Activated B cell treated with CpG ODN at 0.5 μM for 24 hours (primary cell): ENCODE results near the gene IFNAR1. TPM values are rescaled to one million over a fixed set of nuclear protein-coding genes. Genes with fewer than 3 reads are reported as not detected.
A peak's percentile ranks its signal among the peaks of the same experiment; 100 is the strongest.

Experiments
- ATAC-seq: fragments of 200-7000 bp; cut with Tn5 transposase; one replicate; pipeline ENCODE4 v1.10.0; 2021; ENCODE audit warnings: low read depth, mild to moderate bottlenecking, moderate library complexity
- CTCF ChIA-PET: fragments of 350-600 bp; sonication (Branson Sonifier 250); formaldehyde crosslinking; loops from one replicate; lab custom pipeline; 2021; ENCODE audit warnings: antibody characterized with exemption; lab: Charles Lee
- POLR2A ChIA-PET: fragments of 350-600 bp; sonication (Branson Sonifier 250); formaldehyde crosslinking; loops from one replicate; lab custom pipeline; 2021; ENCODE audit warnings: antibody characterized with exemption; lab: Charles Lee
- DNase-seq: peaks from one replicate; pipeline ENCODE4 v3.0.0; 2022
- H3K27ac Mint-ChIP-seq: one replicate; pipeline ENCODE4 v1.8.0; 2020; ENCODE audit warnings: mixed read lengths
- H3K27me3 Mint-ChIP-seq: one replicate; pipeline ENCODE4 v1.8.0; 2021; ENCODE audit warnings: mixed read lengths
- H3K36me3 Mint-ChIP-seq: one replicate; pipeline ENCODE4 v1.8.0; 2021; ENCODE audit warnings: low read depth, mixed read lengths
- H3K4me1 Mint-ChIP-seq: one replicate; pipeline ENCODE4 v1.8.0; 2021; ENCODE audit warnings: mixed read lengths
- H3K4me3 Mint-ChIP-seq: one replicate; pipeline ENCODE4 v1.8.0; 2020; ENCODE audit warnings: mild to moderate bottlenecking, mixed read lengths
- H3K9me3 Mint-ChIP-seq: one replicate; pipeline ENCODE4 v1.8.0; 2020; ENCODE audit warnings: mixed read lengths
- intact Hi-C: fragments of 100-400 bp; cut with micrococcal nuclease; formaldehyde crosslinking; loops from one replicate; pipeline ENCODE4 v1.15.1; 2024
- total RNA-seq: library from RNA; stranded (reverse); gene quantifications from 2 replicates; pipeline ENCODE4 v1.2.3, GENCODE V29; 2022
- TF ChIP-seq, protein P1 (sequence below): fragments of 200-600 bp; IDR thresholded peaks from one replicate; pipeline ENCODE4 v1.8.0; 2022; ENCODE audit warnings: antibody characterized with exemption, mild to moderate bottlenecking

Gene IFNAR1
- total RNA-seq, 1 donor from 2014 or later, result 34.5 TPM

- H3K36me3 Mint-ChIP-seq, result peaks cover 6% of the 10 kb centered on the region
- H3K9me3 Mint-ChIP-seq, result no peaks in the 10 kb centered on the region
- no peak for ATAC-seq
- TF ChIP-seq, protein P1, sequence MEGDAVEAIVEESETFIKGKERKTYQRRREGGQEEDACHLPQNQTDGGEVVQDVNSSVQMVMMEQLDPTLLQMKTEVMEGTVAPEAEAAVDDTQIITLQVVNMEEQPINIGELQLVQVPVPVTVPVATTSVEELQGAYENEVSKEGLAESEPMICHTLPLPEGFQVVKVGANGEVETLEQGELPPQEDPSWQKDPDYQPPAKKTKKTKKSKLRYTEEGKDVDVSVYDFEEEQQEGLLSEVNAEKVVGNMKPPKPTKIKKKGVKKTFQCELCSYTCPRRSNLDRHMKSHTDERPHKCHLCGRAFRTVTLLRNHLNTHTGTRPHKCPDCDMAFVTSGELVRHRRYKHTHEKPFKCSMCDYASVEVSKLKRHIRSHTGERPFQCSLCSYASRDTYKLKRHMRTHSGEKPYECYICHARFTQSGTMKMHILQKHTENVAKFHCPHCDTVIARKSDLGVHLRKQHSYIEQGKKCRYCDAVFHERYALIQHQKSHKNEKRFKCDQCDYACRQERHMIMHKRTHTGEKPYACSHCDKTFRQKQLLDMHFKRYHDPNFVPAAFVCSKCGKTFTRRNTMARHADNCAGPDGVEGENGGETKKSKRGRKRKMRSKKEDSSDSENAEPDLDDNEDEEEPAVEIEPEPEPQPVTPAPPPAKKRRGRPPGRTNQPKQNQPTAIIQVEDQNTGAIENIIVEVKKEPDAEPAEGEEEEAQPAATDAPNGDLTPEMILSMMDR, result no peak
- intact Hi-C loops, result no loop called here
- no peaks in the 10 kb centered on the region for H3K27me3 Mint-ChIP-seq
- no peak for DNase-seq
- H3K4me3 Mint-ChIP-seq, result no peak overlapping the region
- ChIA-PET POLR2A (interaction anchor here (4.2 kb wide), 1 partner anchor 34 kb away, joined by 37 read pairs; the partner anchor contains the start of gene IL10RB), CTCF (no interaction called here)
- H3K4me1 Mint-ChIP-seq, result peaks cover 72% of the 10 kb centered on the region
- no peak overlapping the region for H3K27ac Mint-ChIP-seq
These were observed 22.7 kb upstream of the IFNAR1 start for GRCh38 chr21:33302055-33302454.

- Mint-ChIP-seq H3K27me3 (no peaks in the 10 kb centered on the region), H3K4me1 (peaks cover 68% of the 10 kb centered on the region), H3K27ac (no peak overlapping the region), H3K9me3 (no peaks in the 10 kb centered on the region), H3K4me3 (no peak overlapping the region), H3K36me3 (peaks cover 4% of the 10 kb centered on the region)
- intact Hi-C loops, result no loop called here
- TF ChIP-seq, protein P1, result no peak
- ChIA-PET POLR2A (interaction anchor here (0.6 kb wide), 1 partner anchor 17 kb away, joined by 7 read pairs; no protein-coding TSS in a partner anchor), CTCF (no interaction called here)
- no peak for DNase-seq
- ATAC-seq, result no peak
These were observed 22.0 kb upstream of the IFNAR1 start for GRCh38 chr21:33302796-33303195.

DNA sequence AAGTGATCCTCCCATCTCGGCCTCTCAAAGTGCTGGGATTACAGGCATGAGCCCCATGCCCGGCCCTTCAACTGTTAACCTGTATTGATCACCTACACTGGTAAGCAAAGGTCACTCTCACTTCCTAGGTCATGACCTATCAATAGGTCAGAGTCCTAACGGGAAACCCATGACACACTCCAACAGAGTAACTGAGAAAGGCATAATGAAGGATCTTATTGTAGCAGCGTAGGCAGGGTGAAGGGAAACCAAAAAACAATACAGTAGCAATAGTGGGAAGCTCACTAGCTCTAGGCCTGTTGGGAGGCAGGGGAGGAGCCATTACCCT lies 19.5 kb upstream of the IFNAR1 start:
- no peak overlapping the region for H3K4me3 Mint-ChIP-seq
- no peak overlapping the region for H3K27ac Mint-ChIP-seq
- H3K9me3 Mint-ChIP-seq, result no peaks in the 10 kb centered on the region
- H3K4me1 Mint-ChIP-seq, result peaks cover 59% of the 10 kb centered on the region
- ChIA-PET POLR2A (no interaction called here), CTCF (no interaction called here)
- no peaks in the 10 kb centered on the region for H3K36me3 Mint-ChIP-seq
- no peak for DNase-seq
- TF ChIP-seq, protein P1, result no peak
- no peak for ATAC-seq
- H3K27me3 Mint-ChIP-seq, result no peaks in the 10 kb centered on the region
- intact Hi-C loops, result no loop called here

DNA sequence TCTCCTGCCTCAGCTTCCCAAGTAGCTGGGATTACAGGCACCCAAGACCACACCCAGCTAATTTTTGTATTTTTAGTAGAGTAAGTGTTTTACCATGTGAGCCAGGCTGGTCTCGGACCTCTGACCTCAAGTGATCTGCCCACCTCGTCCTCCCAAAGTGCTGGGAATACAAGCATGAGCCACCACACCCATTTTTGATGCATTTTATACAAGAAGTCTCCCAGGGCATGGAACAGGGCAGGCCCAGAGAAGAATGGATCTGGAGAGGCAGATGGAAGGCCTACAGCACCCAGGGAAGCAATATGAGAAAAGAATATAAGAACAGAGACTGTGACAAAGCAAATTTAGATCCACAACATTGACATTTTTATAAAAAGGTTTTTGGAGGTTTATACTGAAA lies 18.8 kb upstream of the IFNAR1 start:
- no peaks in the 10 kb centered on the region for H3K36me3 Mint-ChIP-seq
- H3K27me3 Mint-ChIP-seq, result no peaks in the 10 kb centered on the region
- H3K4me3 Mint-ChIP-seq, result no peak overlapping the region
- intact Hi-C loops, result no loop called here
- TF ChIP-seq, protein P1, result no peak
- no peak for DNase-seq
- H3K9me3 Mint-ChIP-seq, result no peaks in the 10 kb centered on the region
- ChIA-PET POLR2A (no interaction called here), CTCF (no interaction called here)
- no peak overlapping the region for H3K27ac Mint-ChIP-seq
- H3K4me1 Mint-ChIP-seq, result peaks cover 52% of the 10 kb centered on the region
- ATAC-seq, result no peak

- ChIA-PET CTCF (interaction anchor here (0.7 to 1.1 kb wide), 4 partner anchors 8 to 112 kb away, joined by 3 to 4 read pairs (median 3); no protein-coding TSS in a partner anchor), POLR2A (interaction anchor here (0.5 to 2.0 kb wide), 9 partner anchors 10 to 284 kb away, joined by 3 to 11 read pairs (median 4); partner anchors contain the start of genes IFNAR1 and IL10RB)
- TF ChIP-seq, protein P1, result no peak
- Mint-ChIP-seq H3K36me3 (no peaks in the 10 kb centered on the region), H3K9me3 (no peaks in the 10 kb centered on the region), H3K27ac (peak overlapping the region; percentile 51), H3K4me1 (peaks cover 47% of the 10 kb centered on the region), H3K4me3 (no peak overlapping the region), H3K27me3 (no peaks in the 10 kb centered on the region)
- ATAC-seq, result peak; percentile 82
- intact Hi-C loops, result no loop called here
- DNase-seq, result no peak
These were observed 15.9 kb upstream of the IFNAR1 start for GRCh38 chr21:33308586-33309490.
